ENCODE measurements around the gene ZNF622. TPM values are rescaled to one million over a fixed set of nuclear protein-coding genes. Genes with fewer than 3 reads are reported as not detected.
"Not testable (repeated sequence)": the region's sequence is repeated elsewhere in the genome, so short reads cannot be mapped to it uniquely, and the experiment has no call there.

The ZNF622 gene
- total RNA-seq, 2 experiments from 2014 or later, result 35.6 to 35.9 TPM

DNA sequence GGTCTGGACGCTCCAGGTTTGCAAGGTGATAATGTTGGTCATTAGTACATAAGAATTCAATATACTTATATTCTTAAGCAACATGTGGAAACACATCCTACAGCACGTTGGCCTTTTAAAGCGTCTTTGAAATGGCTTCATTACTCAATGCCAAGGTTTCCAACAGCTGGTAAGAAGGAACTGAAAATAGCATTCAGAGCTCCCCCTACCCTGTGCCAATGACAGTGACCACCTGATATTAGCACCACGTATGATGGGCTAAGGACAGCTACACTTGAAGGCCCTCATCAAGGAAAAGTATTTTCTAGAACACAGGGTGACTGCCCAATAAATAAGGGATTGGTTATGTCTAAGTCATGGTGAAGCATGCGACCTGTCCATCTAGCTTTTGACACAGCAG lies 9.9 kb downstream of the ZNF622 start:
- no peaks in the 10 kb centered on the region for H3K27me3 Mint-ChIP-seq
- H3K36me3 Mint-ChIP-seq, result peaks cover 58% of the 10 kb centered on the region
- no peak for DNase-seq
- intact Hi-C loops (cut with micrococcal nuclease), result loop anchor here (1.0 kb wide), 1 partner anchor 295 kb away; no protein-coding TSS in a partner anchor
- H3K9me3 Mint-ChIP-seq, result no peaks in the 10 kb centered on the region
- ChIA-PET CTCF (interaction anchor here (0.9 to 5.4 kb wide), 18 partner anchors 9 to 1350 kb away, joined by 3 to 42 read pairs (median 6); partner anchors contain the start of genes RETREG1 and ZNF622), POLR2A (interaction anchor here (1.0 to 1.1 kb wide), 2 partner anchors 10 to 12 kb away, joined by 3 to 4 read pairs; no protein-coding TSS in a partner anchor)
- peaks cover 51% of the 10 kb centered on the region for H3K4me1 Mint-ChIP-seq (ENCODE audit: low read depth)
- no peak overlapping the region for H3K4me3 Mint-ChIP-seq
- H3K27ac Mint-ChIP-seq, result peak overlapping the region; percentile 76

DNA sequence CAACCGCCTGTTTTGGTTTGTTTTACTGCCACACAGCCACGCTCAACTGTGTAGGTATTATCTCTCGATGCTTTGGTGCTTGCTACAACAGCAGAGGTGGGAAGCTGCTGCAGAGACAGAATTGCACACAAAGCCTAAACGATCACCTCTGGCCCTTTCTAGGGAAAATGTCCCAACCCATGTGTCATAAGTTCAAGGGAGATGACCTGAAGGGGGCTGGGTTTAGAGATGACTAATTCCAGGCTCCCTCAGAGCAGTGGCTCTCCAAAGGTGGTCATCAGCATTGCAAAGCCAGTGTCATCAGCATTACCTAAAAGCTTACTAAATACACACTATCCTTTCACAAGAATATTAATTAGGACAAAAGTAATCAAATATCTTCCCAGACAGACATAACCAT lies 10.9 kb downstream of the ZNF622 start:
- Mint-ChIP-seq H3K36me3 (peaks cover 59% of the 10 kb centered on the region), H3K9me3 (no peaks in the 10 kb centered on the region), H3K27me3 (no peaks in the 10 kb centered on the region), H3K4me3 (no peak overlapping the region), H3K4me1 (ENCODE audit: low read depth) (peaks cover 42% of the 10 kb centered on the region), H3K27ac (no peak overlapping the region)
- POLR2A ChIA-PET, result interaction anchor here (0.6 kb wide), 1 partner anchor 325 kb away, joined by 7 read pairs; no protein-coding TSS in a partner anchor
- DNase-seq, result no peak
- intact Hi-C loops (cut with micrococcal nuclease), result no loop called here
- CTCF ChIA-PET, result interaction anchor here (0.7 to 5.4 kb wide), 6 partner anchors 16 to 1349 kb away, joined by 3 to 42 read pairs (median 6); no protein-coding TSS in a partner anchor

DNA sequence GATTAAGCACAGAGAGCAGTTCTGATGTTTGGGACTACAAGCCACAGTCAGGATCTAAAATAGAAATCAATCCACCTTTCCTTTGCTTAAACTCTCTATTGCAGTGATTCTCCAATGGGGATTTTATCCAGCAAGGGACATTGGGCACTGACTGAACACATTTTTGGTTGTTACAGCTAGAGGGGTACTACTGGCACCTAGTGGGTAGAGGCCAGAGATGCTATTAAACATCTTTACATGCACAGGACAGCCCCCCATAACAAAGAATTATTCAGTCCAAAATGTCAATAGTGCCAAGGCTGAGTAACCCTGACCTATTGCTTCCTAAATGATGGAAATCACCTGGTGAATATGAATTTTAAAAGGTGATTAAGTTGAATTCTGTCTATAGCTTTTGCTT lies 12.0 kb downstream of the ZNF622 start:
- Mint-ChIP-seq H3K27me3 (no peaks in the 10 kb centered on the region), H3K9me3 (no peaks in the 10 kb centered on the region), H3K27ac (no peak overlapping the region), H3K36me3 (peaks cover 63% of the 10 kb centered on the region), H3K4me3 (no peak overlapping the region), H3K4me1 (ENCODE audit: low read depth) (peaks cover 32% of the 10 kb centered on the region)
- POLR2A ChIA-PET, result no interaction called here
- intact Hi-C loops (cut with micrococcal nuclease), result no loop called here
- DNase-seq, result no peak
- CTCF ChIA-PET, result interaction anchor here (5.4 kb wide), 1 partner anchor 293 kb away, joined by 42 read pairs; no protein-coding TSS in a partner anchor

DNA sequence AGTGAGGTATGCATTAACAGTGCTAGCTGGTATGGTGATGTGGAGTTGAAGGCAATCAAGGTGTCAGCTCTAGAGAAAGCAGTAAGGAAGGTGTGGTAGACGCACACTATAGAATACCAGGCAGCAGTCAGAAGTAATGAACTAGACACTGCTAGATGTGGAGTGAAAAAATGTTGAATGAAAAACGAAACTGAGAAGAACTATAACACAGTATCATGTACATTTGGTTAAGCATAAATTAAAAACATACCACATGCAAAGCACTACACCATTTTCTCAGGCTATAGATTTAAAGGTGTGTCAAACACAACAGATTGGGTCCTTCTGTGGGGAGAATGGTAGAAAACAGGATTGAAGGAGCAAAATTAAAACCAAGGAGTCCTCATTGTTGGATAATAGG lies 15.4 kb downstream of the ZNF622 start:
- CTCF ChIA-PET, result no interaction called here
- no peak overlapping the region for H3K27ac Mint-ChIP-seq
- POLR2A ChIA-PET, result no interaction called here
- intact Hi-C loops (cut with micrococcal nuclease), result no loop called here
- no peaks in the 10 kb centered on the region for H3K27me3 Mint-ChIP-seq
- H3K4me3 Mint-ChIP-seq, result no peak overlapping the region
- H3K9me3 Mint-ChIP-seq, result no peaks in the 10 kb centered on the region
- H3K36me3 Mint-ChIP-seq, result peaks cover 56% of the 10 kb centered on the region
- no peak for DNase-seq
- H3K4me1 Mint-ChIP-seq (ENCODE audit: low read depth), result peaks cover 7% of the 10 kb centered on the region

DNA sequence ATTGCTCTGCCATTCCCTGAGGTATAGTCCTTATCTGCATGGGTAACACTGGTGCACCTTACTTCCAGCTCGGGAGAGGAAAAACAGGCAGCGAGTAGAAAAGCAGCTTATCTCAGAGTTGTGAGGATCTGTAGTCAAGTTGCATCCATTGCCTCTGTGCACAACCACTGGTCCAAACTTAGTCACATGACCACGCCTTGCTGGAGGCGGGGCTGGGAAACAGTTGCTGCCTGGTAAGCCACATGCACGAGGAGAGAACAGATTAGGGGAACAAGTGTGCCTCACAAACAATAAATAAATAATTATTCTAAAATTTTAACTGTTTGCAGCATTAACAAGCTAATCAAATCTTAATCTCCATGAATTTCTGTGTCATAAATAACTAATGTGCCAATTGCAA lies 18.6 kb downstream of the ZNF622 start:
- Mint-ChIP-seq H3K36me3 (peaks cover 42% of the 10 kb centered on the region), H3K27me3 (no peaks in the 10 kb centered on the region), H3K27ac (no peak overlapping the region), H3K4me1 (ENCODE audit: low read depth) (no peaks in the 10 kb centered on the region), H3K9me3 (no peaks in the 10 kb centered on the region), H3K4me3 (no peak overlapping the region)
- no peak for DNase-seq
- intact Hi-C loops (cut with micrococcal nuclease), result no loop called here
- ChIA-PET POLR2A (interaction anchor here (0.7 kb wide), 1 partner anchor 233 kb away, joined by 4 read pairs; no protein-coding TSS in a partner anchor), CTCF (interaction anchor here (0.7 to 1.5 kb wide), 2 partner anchors 9 to 286 kb away, joined by 3 to 17 read pairs; no protein-coding TSS in a partner anchor)

DNA sequence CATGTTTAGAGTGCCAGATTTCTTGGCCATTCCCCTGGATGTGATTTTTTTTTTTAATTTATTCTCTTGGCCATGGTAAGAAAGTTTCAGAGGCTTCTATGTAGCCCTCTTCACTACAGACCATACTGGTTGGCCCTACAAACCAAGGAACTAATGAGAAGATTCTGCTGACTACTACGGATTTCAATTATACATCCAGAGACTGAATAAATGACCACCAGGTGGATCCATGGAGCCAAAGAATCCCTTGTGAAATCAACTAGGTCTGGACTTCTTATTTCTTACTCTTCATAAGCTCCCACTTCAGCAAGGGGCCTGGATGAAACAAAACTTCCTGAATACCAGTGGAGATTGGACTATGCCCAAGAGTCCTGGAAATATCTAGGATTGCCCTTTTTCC lies 27.6 kb downstream of the ZNF622 start:
- CTCF ChIA-PET, result interaction anchor here (0.7 kb wide), 1 partner anchor 18 kb away, joined by 3 read pairs; no protein-coding TSS in a partner anchor
- no peak overlapping the region for H3K4me3 Mint-ChIP-seq
- H3K36me3 Mint-ChIP-seq, result no peaks in the 10 kb centered on the region
- no peak overlapping the region for H3K27ac Mint-ChIP-seq
- DNase-seq, result no peak
- H3K27me3 Mint-ChIP-seq, result no peaks in the 10 kb centered on the region
- H3K9me3 Mint-ChIP-seq, result no peaks in the 10 kb centered on the region
- intact Hi-C loops (cut with micrococcal nuclease), result no loop called here
- POLR2A ChIA-PET, result no interaction called here
- H3K4me1 Mint-ChIP-seq (ENCODE audit: low read depth), result no peaks in the 10 kb centered on the region

DNA sequence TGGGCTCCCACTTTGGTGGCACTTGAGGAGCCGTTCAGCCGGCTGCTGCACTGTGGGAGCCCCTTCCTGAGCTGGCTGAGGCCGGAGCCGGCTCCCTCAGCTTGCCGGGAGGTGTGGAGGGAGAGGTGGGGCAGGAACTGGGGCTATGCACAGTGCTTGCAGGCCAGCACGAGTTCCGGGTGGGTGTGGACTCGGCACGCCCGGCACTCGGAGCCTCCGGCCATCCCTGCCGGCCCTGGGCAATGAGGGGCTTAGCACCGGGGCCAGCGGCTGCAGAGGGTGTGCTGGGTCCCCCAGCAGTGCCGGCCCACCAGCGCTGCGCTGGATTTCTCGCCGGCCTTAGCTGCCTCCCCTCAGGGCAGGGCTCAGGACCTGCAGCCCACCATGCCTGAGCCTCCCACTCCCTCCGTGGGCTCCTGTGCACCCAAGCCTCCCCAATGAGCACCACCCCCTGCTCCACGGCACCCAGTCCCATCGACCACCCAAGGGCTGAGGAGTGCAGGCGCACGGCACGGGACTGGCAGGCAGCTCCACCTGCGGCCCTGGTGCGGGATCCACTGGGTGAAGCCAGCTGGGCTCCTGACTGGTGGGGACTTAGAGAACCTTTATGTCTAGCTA lies 29.4 kb downstream of the ZNF622 start:
- H3K4me1 Mint-ChIP-seq (ENCODE audit: low read depth); POLR2A ChIA-PET; DNase-seq; H3K36me3 Mint-ChIP-seq; H3K27me3 Mint-ChIP-seq; CTCF ChIA-PET; H3K27ac Mint-ChIP-seq; H3K9me3 Mint-ChIP-seq; H3K4me3 Mint-ChIP-seq; intact Hi-C loops (cut with micrococcal nuclease): not testable (repeated sequence)

DNA sequence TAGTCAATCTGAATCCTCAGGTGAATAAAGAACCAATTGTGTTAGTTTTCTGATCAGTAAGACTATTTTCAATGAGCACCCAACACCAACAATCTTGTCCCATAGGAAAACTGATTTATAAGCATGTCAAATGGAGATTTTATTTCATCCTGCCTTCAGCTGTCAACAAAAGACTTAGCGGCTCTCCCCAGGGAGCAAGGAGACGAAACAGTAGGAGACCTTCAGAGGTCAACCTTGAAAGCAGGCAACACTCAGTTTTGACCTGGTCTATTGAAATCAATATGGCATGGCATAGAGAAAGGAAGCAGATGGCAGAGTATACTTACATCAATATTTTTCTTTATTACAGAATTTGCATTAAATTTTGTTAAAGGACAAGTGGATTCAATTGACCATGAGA lies 34.1 kb downstream of the ZNF622 start:
- CTCF ChIA-PET, result no interaction called here
- H3K9me3 Mint-ChIP-seq, result no peaks in the 10 kb centered on the region
- DNase-seq, result no peak
- H3K27ac Mint-ChIP-seq, result no peak overlapping the region
- H3K4me1 Mint-ChIP-seq (ENCODE audit: low read depth), result no peaks in the 10 kb centered on the region
- H3K4me3 Mint-ChIP-seq, result no peak overlapping the region
- intact Hi-C loops (cut with micrococcal nuclease), result no loop called here
- peaks cover 3% of the 10 kb centered on the region for H3K27me3 Mint-ChIP-seq
- no peaks in the 10 kb centered on the region for H3K36me3 Mint-ChIP-seq
- POLR2A ChIA-PET, result interaction anchor here (0.6 kb wide), 1 partner anchor 162 kb away, joined by 4 read pairs; no protein-coding TSS in a partner anchor

DNA sequence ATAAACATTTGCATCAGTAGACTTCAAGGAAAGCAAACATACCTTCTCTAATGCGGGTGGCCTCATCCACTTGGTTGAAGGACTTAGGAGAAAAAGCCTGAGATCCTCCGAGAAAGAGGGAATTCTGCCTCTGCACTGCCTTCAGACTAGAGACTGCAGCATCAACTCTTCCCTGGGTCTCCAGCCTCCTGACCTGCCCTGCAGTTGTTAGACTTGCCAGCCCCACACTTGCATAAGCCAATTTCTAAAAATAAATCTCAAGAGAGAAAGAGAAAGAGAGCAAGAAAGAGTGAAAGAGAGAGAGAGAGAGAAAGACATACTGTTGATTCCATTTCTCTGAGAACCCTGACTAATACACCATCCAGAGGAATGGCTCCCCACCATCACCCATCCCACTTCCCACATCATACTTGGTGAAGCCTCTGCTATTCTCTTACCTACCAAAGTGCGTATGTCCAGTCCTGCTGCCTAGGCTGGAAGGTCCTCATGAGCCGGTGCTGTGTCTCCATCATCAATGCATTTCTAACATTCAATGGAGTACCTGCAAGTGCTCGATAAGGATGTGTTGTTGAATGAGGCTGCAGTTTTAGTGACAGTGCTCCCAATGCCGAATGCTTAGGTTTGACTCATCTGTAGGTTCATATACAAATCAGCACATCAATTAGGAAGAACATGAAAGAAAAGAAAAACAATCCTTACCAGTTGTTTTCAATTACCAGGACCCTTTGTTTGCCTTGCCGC lies 35.1 kb downstream of the ZNF622 start:
- no peak for DNase-seq
- Mint-ChIP-seq H3K9me3 (no peaks in the 10 kb centered on the region), H3K36me3 (no peaks in the 10 kb centered on the region), H3K4me3 (no peak overlapping the region), H3K4me1 (ENCODE audit: low read depth) (no peaks in the 10 kb centered on the region), H3K27ac (no peak overlapping the region), H3K27me3 (peaks cover 3% of the 10 kb centered on the region)
- ChIA-PET POLR2A (no interaction called here), CTCF (no interaction called here)
- intact Hi-C loops (cut with micrococcal nuclease), result no loop called here

DNA sequence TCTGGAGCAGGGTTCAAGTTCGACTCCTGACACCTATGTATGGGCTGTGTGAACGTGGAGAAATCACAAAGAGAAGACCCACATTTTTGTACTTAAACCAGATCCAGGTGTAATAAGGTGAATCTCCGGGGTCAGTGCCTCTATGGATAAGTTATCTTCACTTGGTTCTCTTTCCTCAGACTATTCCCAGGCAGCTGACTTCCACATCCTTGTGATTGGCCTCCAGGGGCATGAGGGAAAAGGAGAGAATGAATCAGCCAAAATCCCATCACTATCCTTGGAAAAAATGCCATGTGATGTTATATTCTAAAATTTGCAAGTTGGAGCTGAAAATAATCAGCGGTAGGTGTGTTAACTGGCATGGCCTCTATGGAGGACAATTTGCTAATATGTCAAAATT lies 37.2 kb downstream of the ZNF622 start:
- DNase-seq, result no peak
- no peaks in the 10 kb centered on the region for H3K4me1 Mint-ChIP-seq (ENCODE audit: low read depth)
- intact Hi-C loops (cut with micrococcal nuclease), result no loop called here
- no peak overlapping the region for H3K4me3 Mint-ChIP-seq
- no peaks in the 10 kb centered on the region for H3K9me3 Mint-ChIP-seq
- H3K27me3 Mint-ChIP-seq, result peaks cover 3% of the 10 kb centered on the region
- CTCF ChIA-PET, result no interaction called here
- POLR2A ChIA-PET, result no interaction called here
- no peaks in the 10 kb centered on the region for H3K36me3 Mint-ChIP-seq
- H3K27ac Mint-ChIP-seq, result no peak overlapping the region

DNA sequence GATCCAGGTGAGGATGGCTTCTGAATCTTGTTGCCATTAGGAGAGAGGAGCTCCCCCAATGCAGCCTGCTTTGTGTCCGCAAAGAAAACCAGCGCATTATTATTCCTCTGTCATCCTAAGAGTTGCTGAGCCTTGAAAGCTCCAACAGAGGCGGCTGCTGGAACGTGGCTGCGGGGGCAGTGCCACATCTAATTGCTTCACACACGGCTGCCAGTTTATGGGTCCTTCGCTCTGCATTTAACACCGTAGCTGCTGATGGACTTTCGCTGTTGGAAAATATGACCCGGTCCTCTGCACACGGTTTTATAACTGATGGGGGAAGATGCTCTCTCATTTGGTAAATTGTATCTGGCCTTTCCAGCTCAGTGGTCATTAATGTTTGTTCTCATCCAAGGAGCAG lies 38.0 kb downstream of the ZNF622 start:
- intact Hi-C loops (cut with micrococcal nuclease), result no loop called here
- no peaks in the 10 kb centered on the region for H3K36me3 Mint-ChIP-seq
- CTCF ChIA-PET, result no interaction called here
- no peaks in the 10 kb centered on the region for H3K9me3 Mint-ChIP-seq
- no peak overlapping the region for H3K27ac Mint-ChIP-seq
- H3K27me3 Mint-ChIP-seq, result peaks cover 8% of the 10 kb centered on the region
- POLR2A ChIA-PET, result no interaction called here
- no peak overlapping the region for H3K4me3 Mint-ChIP-seq
- no peak for DNase-seq
- H3K4me1 Mint-ChIP-seq (ENCODE audit: low read depth), result no peaks in the 10 kb centered on the region

DNA sequence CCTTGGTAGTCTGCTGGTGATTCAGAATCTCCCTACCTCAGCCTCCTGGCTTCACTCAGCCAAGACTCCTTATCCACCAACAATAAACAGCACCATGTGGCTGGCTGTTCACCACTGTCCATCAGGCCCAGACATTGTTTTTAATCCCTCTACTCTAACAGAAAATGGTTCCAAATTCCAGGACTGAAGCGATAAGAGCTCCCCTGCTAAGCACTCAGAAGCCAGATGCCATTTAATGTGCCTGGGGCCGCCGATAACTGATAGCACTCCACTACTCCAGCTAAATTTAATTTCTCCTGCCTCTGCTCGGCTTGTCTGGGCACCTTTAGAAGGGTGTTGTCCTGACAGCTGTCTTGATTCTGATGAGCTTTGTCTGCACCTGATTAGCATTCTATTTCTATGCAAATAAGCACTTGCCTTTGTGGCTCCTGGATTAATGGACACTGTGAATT lies 47.1 kb downstream of the ZNF622 start:
- POLR2A ChIA-PET, result no interaction called here
- DNase-seq, result no peak
- intact Hi-C loops (cut with micrococcal nuclease), result no loop called here
- CTCF ChIA-PET, result no interaction called here
- Mint-ChIP-seq H3K9me3 (no peaks in the 10 kb centered on the region), H3K4me3 (no peak overlapping the region), H3K36me3 (no peaks in the 10 kb centered on the region), H3K27ac (no peak overlapping the region), H3K4me1 (ENCODE audit: low read depth) (no peaks in the 10 kb centered on the region), H3K27me3 (peaks cover 9% of the 10 kb centered on the region)
